GM23338 (cell line): ENCODE data around the gene ZNF80. TPM values are rescaled to one million over a fixed set of nuclear protein-coding genes. Genes with fewer than 3 reads are reported as not detected.

Experiments
- ATAC-seq: fragments of 200-7000 bp; cut with Tn5 transposase; 3 replicates; pipeline ENCODE4 v1.9.1; 2020
- DNase-seq: peaks from one replicate; pipeline ENCODE4 v3.0.0-alpha.2; 2015; ENCODE audit warnings: low spot score
- H2AFZ ChIP-seq: fragments of 200-600 bp; sonication (generic); 2 replicates; pipeline ENCODE4 v1.8.0; 2016; ENCODE audit warnings: antibody characterized with exemption, mild to moderate bottlenecking, moderate library complexity
- H3F3A ChIP-seq: fragments of 200-600 bp; sonication (generic); replicated peaks from 2 replicates; pipeline ENCODE4 v1.8.0; 2017; ENCODE audit warnings: antibody characterized with exemption, mixed run types, low read depth
- H3K27ac ChIP-seq: fragments of 200-600 bp; sonication (generic); 2 replicates; pipeline ENCODE4 v1.6.1; 2016; ENCODE audit warnings: low read depth
- H3K27me3 ChIP-seq: fragments of 200-600 bp; sonication (generic); 2 replicates; pipeline ENCODE4 v1.8.0; 2016; ENCODE audit warnings: mild to moderate bottlenecking, mixed run types, moderate library complexity; ENCODE audit not compliant: insufficient read depth
- H3K36me3 ChIP-seq: fragments of 200-600 bp; sonication (generic); 2 replicates; pipeline ENCODE4 v1.8.0; 2016; ENCODE audit warnings: mild to moderate bottlenecking; ENCODE audit not compliant: insufficient read depth
- H3K4me1 ChIP-seq: fragments of 200-600 bp; sonication (generic); 2 replicates; pipeline ENCODE4 v1.8.0; 2016; ENCODE audit warnings: mild to moderate bottlenecking, moderate library complexity; ENCODE audit not compliant: insufficient read depth
- H3K4me2 ChIP-seq: fragments of 200-600 bp; sonication (generic); 2 replicates; pipeline ENCODE4 v1.7.1; 2017; ENCODE audit warnings: mixed run types
- H3K4me3 ChIP-seq: fragments of 200-600 bp; sonication (generic); 2 replicates; pipeline ENCODE4 v1.6.1; 2016; ENCODE audit warnings: mixed run types
- H3K79me2 ChIP-seq: fragments of 200-600 bp; sonication (generic); replicated peaks from 2 replicates; pipeline ENCODE4 v1.8.0; 2017; ENCODE audit warnings: mild to moderate bottlenecking; ENCODE audit not compliant: insufficient read depth
- H3K9me2 ChIP-seq: fragments of 200-600 bp; sonication (generic); 2 replicates; pipeline ENCODE4 v1.8.0; 2017; ENCODE audit not compliant: insufficient read depth
- H4K20me1 ChIP-seq: fragments of 200-600 bp; sonication (generic); replicated peaks from 2 replicates; pipeline ENCODE4 v1.8.0; 2017; ENCODE audit warnings: mild to moderate bottlenecking; ENCODE audit not compliant: insufficient read depth
- H3K27ac Mint-ChIP-seq: 2 replicates; pipeline ENCODE4 v1.8.0; 2020; ENCODE audit warnings: inconsistent platforms, mild to moderate bottlenecking, moderate library complexity, mixed read lengths
- H3K27me3 Mint-ChIP-seq: 3 replicates; pipeline ENCODE4 v1.8.0; 2022; ENCODE audit warnings: low read depth, mild to moderate bottlenecking, moderate library complexity, mixed read lengths, inconsistent platforms; ENCODE audit not compliant: insufficient read depth, poor library complexity
- H3K36me3 Mint-ChIP-seq: 3 replicates; pipeline ENCODE4 v1.8.0; 2021; ENCODE audit warnings: low read depth, mild to moderate bottlenecking, inconsistent platforms, moderate library complexity, mixed read lengths
- H3K4me1 Mint-ChIP-seq: 3 replicates; pipeline ENCODE4 v1.8.0; 2020; ENCODE audit warnings: mild to moderate bottlenecking, inconsistent platforms, mixed read lengths
- H3K4me3 Mint-ChIP-seq: 3 replicates; pipeline ENCODE4 v1.8.0; 2021; ENCODE audit warnings: moderate library complexity, mild to moderate bottlenecking, inconsistent platforms, mixed read lengths
- H3K9me3 Mint-ChIP-seq: 3 replicates; pipeline ENCODE4 v1.8.0; 2020; ENCODE audit warnings: moderate library complexity, mild to moderate bottlenecking, inconsistent platforms, mixed read lengths
- CREB1 ChIP-seq: fragments of 250-450 bp; sonication (Bioruptor Pico); IDR thresholded peaks from 2 replicates; pipeline ENCODE4 v1.5.0; 2020; ENCODE audit warnings: low read depth, mild to moderate bottlenecking, moderate library complexity
- CTCF ChIP-seq, 2 experiments: fragments of 200-600 bp in 1 of 2; sonication (generic) in 1 of 2; conservative IDR thresholded peaks; 2 replicates each; pipeline versions ENCODE4 v1.5.1 to v1.6.1; 2016 to 2017; ENCODE audit warnings: antibody characterized with exemption in 2 of 2, low read depth in 2 of 2, mild to moderate bottlenecking in 2 of 2, moderate library complexity in 1 of 2
- ETS1 ChIP-seq: IDR thresholded peaks from 2 replicates; pipeline ENCODE4 v1.6.1; 2016; ENCODE audit warnings: antibody characterized with exemption
- EZH2 ChIP-seq: fragments of 200-600 bp; sonication (generic); IDR thresholded peaks from one replicate; pipeline ENCODE4 v1.8.0; 2017; ENCODE audit warnings: antibody characterized with exemption, mild to moderate bottlenecking, low read depth; ENCODE audit not compliant: unreplicated experiment
- EZH2phosphoT487 ChIP-seq: fragments of 200-600 bp; sonication (generic); IDR thresholded peaks from one replicate; pipeline ENCODE4 v1.8.1; 2018; ENCODE audit warnings: antibody characterized with exemption; ENCODE audit not compliant: unreplicated experiment
- JUNB ChIP-seq: IDR thresholded peaks from one replicate; pipeline ENCODE4 v1.6.1; 2016; ENCODE audit warnings: antibody characterized with exemption; ENCODE audit not compliant: unreplicated experiment
- NANOG ChIP-seq: IDR thresholded peaks from 2 replicates; pipeline ENCODE4 v1.6.1; 2016; ENCODE audit warnings: antibody characterized with exemption, borderline replicate concordance
- POLR2AphosphoS5 ChIP-seq: IDR thresholded peaks from 2 replicates; pipeline ENCODE4 v1.6.1; 2016; ENCODE audit warnings: antibody characterized with exemption, low read depth
- REST ChIP-seq: IDR thresholded peaks from one replicate; pipeline ENCODE4 v1.6.1; 2018; ENCODE audit warnings: antibody characterized with exemption; ENCODE audit not compliant: unreplicated experiment
- STAT1 ChIP-seq: IDR thresholded peaks from one replicate; pipeline ENCODE4 v1.6.1; 2016; ENCODE audit warnings: antibody characterized with exemption; ENCODE audit not compliant: unreplicated experiment
- ZNF114 ChIP-seq: fragments of 250-450 bp; sonication (Bioruptor Pico); IDR thresholded peaks from 2 replicates; pipeline ENCODE4 v1.5.0; 2020; ENCODE audit warnings: mild to moderate bottlenecking, moderate library complexity
- ZNF331 ChIP-seq: fragments of 250-450 bp; sonication (Bioruptor Pico); IDR thresholded peaks from 2 replicates; pipeline ENCODE4 v1.5.0; 2020; ENCODE audit warnings: low read depth, mild to moderate bottlenecking, moderate library complexity
- ZNF462 ChIP-seq: fragments of 250-450 bp; sonication (Bioruptor Pico); IDR thresholded peaks from 2 replicates; pipeline ENCODE4 v1.5.0; 2020; ENCODE audit warnings: mild to moderate bottlenecking, moderate library complexity
- polyA plus RNA-seq: library from polyadenylated mRNA; unstranded; fragments of >200 nt; fragmentation: Nextera tagmentation; extraction: Ambion mirVana; gene quantifications from 2 replicates; pipeline ENCODE4 v1.2.1, GENCODE V29; 2016
- total RNA-seq: library from RNA; depleted of rRNA; stranded (reverse); fragments of >200 nt; shearing (Covaris generic); gene quantifications from 2 replicates; pipeline ENCODE4 v1.2.3, GENCODE V29; 2014

The ZNF80 gene
- total and polyA plus RNA-seq, 2 experiments from 2014 or later = not detected

- Mint-ChIP-seq H3K4me1 (no peaks in the 10 kb centered on the region), H3K4me3 (no peak overlapping the region), H3K9me3 (peaks cover 3% of the 10 kb centered on the region; the same call in 2 of the 3 replicates), H3K36me3 (peaks cover 4% of the 10 kb centered on the region; the same call in 1 of the 3 replicates), H3K27ac (no peak overlapping the region), H3K27me3 (no peaks in the 10 kb centered on the region)
- ATAC-seq (no peak), DNase-seq (no peak)
- H3K27ac ChIP-seq = no peak overlapping the region
- H3K36me3 ChIP-seq = no peaks in the 10 kb centered on the region
- TF ChIP-seq REST (no peak), ZNF331 (no peak), ETS1 (no peak), CREB1 (CRISPR knock-in tag) (no peak), STAT1 (no peak), EZH2phosphoT487 (no peak), CTCF (conservative IDR thresholded peaks at IDR 0.05; ENCODE audit: low read depth in 2 of 2) (no peak), EZH2 (no peak), NANOG (no peak), ZNF114 (CRISPR knock-in tag) (no peak), JUNB (no peak), ZNF462 (CRISPR knock-in tag) (no peak), POLR2AphosphoS5 (no peak)
- H3F3A ChIP-seq = no peaks in the 10 kb centered on the region
- H3K4me3 ChIP-seq = no peak overlapping the region
- H3K79me2 ChIP-seq = no peaks in the 10 kb centered on the region
- H2AFZ ChIP-seq = 0 out of 2 replicates have a peak overlapping the region, but pooled peaks have one; percentile 29
- no peaks in the 10 kb centered on the region for H3K4me1 ChIP-seq
- no peaks in the 10 kb centered on the region for H4K20me1 ChIP-seq
- peaks cover 2% of the 10 kb centered on the region; the same call in 1 of the 2 replicates for H3K9me2 ChIP-seq
- no peak overlapping the region for H3K4me2 ChIP-seq
- H3K27me3 ChIP-seq = no peaks in the 10 kb centered on the region
Observed at GRCh38 chr3:114284644-114285043, 47.3 kb upstream of the ZNF80 start.
